Measurements from ENCODE around the gene CARD10.
A peak's percentile ranks its signal among the peaks of the same experiment; 100 is the strongest.

The CARD10 gene, protein sequence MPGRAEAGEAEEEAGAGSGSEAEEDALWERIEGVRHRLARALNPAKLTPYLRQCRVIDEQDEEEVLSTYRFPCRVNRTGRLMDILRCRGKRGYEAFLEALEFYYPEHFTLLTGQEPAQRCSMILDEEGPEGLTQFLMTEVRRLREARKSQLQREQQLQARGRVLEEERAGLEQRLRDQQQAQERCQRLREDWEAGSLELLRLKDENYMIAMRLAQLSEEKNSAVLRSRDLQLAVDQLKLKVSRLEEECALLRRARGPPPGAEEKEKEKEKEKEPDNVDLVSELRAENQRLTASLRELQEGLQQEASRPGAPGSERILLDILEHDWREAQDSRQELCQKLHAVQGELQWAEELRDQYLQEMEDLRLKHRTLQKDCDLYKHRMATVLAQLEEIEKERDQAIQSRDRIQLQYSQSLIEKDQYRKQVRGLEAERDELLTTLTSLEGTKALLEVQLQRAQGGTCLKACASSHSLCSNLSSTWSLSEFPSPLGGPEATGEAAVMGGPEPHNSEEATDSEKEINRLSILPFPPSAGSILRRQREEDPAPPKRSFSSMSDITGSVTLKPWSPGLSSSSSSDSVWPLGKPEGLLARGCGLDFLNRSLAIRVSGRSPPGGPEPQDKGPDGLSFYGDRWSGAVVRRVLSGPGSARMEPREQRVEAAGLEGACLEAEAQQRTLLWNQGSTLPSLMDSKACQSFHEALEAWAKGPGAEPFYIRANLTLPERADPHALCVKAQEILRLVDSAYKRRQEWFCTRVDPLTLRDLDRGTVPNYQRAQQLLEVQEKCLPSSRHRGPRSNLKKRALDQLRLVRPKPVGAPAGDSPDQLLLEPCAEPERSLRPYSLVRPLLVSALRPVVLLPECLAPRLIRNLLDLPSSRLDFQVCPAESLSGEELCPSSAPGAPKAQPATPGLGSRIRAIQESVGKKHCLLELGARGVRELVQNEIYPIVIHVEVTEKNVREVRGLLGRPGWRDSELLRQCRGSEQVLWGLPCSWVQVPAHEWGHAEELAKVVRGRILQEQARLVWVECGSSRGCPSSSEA

GRCh38 chr22:37519268-37520195 lies at the start of gene CARD10:
TSS of gene CARD10 (minus strand) at chr22:37519415. CDS start at chr22:37519200, 215 bp downstream.
- peak within 1 kb of the TSS; percentile 68 for H3K4me3 ChIP-seq (ENCODE audit: low read depth, low read length)
- peaks cover 28% of the 10 kb centered on the region for H3K27me3 ChIP-seq (ENCODE audit: control insufficient read depth, insufficient read depth, low read length)
- H3K9ac ChIP-seq (ENCODE audit: low read length) = peak within 1 kb of the TSS; percentile 59
- no peak within 1 kb of the TSS for H3K27ac ChIP-seq (ENCODE audit: low read depth, low read length)
- peaks cover 4% of the 10 kb centered on the region for H3K4me1 ChIP-seq (ENCODE audit: control insufficient read depth, insufficient read depth, low read length)
- H3K36me3 ChIP-seq (ENCODE audit: control insufficient read depth, insufficient read depth, low read length) = no peaks in the 10 kb centered on the region
- H3K9me3 ChIP-seq (ENCODE audit: control insufficient read depth, insufficient read depth, low read depth, low read length) = no peaks in the 10 kb centered on the region

DNA sequence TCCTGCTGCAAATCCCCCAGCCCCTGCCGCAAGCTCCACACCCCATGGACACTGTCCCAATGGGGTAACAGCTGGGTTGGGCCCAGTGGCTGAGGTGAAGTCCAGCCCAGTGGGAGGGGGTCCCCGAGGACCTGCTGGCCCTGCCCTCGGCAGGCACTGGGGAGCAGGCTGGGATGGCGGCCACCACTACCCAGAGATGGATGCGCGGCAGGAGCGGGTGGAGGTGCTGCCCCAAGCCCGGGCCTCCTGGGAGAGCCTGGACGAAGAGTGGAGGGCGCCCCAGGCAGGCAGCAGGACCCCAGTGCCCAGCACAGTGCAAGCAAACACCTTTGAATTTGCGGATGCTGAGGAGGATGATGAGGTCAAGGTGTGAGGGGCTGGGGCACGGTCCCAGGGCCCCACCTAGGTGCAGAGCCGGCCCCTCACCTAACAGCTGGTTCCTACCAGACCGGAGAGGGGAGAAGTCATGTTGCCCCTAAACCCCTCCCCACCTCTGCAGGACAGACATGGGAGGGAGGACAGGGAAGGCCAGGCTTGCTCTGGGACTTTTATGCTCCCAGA lies 49.3 kb upstream of the CARD10 start:
- Histone ChIP-seq H3K27me3 (ENCODE audit: control insufficient read depth, insufficient read depth, low read length) (no peaks in the 10 kb centered on the region), H3K9me3 (ENCODE audit: control insufficient read depth, insufficient read depth, low read depth, low read length) (no peaks in the 10 kb centered on the region), H3K4me1 (ENCODE audit: control insufficient read depth, insufficient read depth, low read length) (peaks cover 46% of the 10 kb centered on the region), H3K4me3 (ENCODE audit: low read depth, low read length) (no peak overlapping the region), H3K36me3 (ENCODE audit: control insufficient read depth, insufficient read depth, low read length) (peaks cover 17% of the 10 kb centered on the region; the same call in 1 of the 2 replicates), H3K27ac (ENCODE audit: low read depth, low read length) (no peak overlapping the region), H3K9ac (ENCODE audit: low read length) (peak overlapping the region; percentile 66)

DNA sequence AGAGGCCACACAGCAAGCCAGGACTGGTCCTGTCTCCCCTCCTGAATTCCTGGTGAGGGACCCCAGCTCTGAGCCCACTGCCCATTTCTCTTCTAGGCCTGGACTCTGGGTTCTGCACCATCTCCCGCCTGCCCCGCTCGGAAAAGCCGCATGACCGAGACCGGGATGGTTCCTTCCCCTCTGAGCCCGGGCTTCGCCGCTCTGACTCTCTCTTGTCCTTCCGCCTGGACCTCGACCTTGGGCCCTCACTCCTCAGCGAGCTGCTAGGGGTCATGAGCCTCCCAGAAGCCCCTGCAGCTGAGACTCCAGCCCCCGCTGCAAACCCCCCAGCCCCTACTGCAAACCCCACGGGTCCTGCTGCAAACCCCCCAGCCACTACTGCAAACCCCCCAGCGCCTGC lies 48.8 kb upstream of the CARD10 start:
- Histone ChIP-seq H3K27ac (ENCODE audit: low read depth, low read length) (no peak overlapping the region), H3K9me3 (ENCODE audit: control insufficient read depth, insufficient read depth, low read depth, low read length) (no peaks in the 10 kb centered on the region), H3K4me1 (ENCODE audit: control insufficient read depth, insufficient read depth, low read length) (peaks cover 51% of the 10 kb centered on the region), H3K27me3 (ENCODE audit: control insufficient read depth, insufficient read depth, low read length) (no peaks in the 10 kb centered on the region), H3K36me3 (ENCODE audit: control insufficient read depth, insufficient read depth, low read length) (peaks cover 17% of the 10 kb centered on the region; the same call in 1 of the 2 replicates), H3K4me3 (ENCODE audit: low read depth, low read length) (no peak overlapping the region), H3K9ac (ENCODE audit: low read length) (no peak overlapping the region)

DNA sequence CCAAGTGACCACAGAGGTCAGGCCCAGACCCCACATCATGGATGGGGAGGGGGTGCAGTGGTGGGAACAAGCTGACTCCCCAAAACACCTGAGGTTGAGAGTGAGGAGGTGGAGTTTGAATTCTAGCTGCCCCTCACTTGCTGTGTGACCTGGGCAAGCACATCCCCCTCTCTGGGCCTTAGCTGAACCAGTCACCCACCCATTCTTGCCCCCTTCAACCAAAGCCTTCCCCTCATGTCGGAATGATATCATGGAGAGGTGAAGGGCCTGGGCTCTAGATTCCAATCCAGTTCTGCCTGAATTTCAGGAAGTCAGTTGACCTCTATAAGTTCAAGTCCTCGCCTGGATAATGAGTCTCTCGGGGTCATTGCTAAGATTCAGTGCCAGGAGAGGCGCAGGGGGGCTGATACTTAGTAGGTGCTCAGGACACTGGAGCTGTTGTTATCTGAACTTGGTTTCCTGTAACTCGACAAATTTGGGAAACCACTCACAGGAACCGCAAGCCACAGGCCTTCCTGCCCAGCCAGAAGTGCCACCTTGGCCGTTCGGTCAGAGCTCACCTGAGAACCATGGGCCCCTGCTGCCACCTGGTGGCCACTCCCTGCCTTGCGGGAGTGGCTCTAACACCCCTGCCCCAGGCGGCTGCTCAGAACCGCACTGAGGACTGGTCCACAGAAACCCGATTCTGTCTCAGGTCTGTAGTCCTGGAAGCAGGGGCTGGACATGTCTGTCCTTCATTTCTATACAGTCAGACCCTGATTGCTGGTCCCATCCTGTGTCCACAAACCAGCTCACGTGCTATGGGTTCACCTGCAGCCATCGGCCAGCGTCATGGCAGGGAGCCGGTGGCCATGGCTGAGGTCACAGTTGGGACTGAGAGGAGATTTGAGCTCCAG lies 47.9 kb upstream of the CARD10 start:
- no peak overlapping the region for H3K4me3 ChIP-seq (ENCODE audit: low read depth, low read length)
- peaks cover under 1% of the 10 kb centered on the region; the same call in 1 of the 2 replicates for H3K27me3 ChIP-seq (ENCODE audit: control insufficient read depth, insufficient read depth, low read length)
- H3K27ac ChIP-seq (ENCODE audit: low read depth, low read length) = no peak overlapping the region
- peaks cover 17% of the 10 kb centered on the region; the same call in 1 of the 2 replicates for H3K36me3 ChIP-seq (ENCODE audit: control insufficient read depth, insufficient read depth, low read length)
- H3K9me3 ChIP-seq (ENCODE audit: control insufficient read depth, insufficient read depth, low read depth, low read length) = no peaks in the 10 kb centered on the region
- peaks cover 59% of the 10 kb centered on the region for H3K4me1 ChIP-seq (ENCODE audit: control insufficient read depth, insufficient read depth, low read length)
- no peak overlapping the region for H3K9ac ChIP-seq (ENCODE audit: low read length)

GRCh38 chr22:37566329-37566837 lies 47.2 kb upstream of the CARD10 start:
- Histone ChIP-seq H3K36me3 (ENCODE audit: control insufficient read depth, insufficient read depth, low read length) (peaks cover 17% of the 10 kb centered on the region; the same call in 1 of the 2 replicates), H3K4me3 (ENCODE audit: low read depth, low read length) (no peak overlapping the region), H3K27me3 (ENCODE audit: control insufficient read depth, insufficient read depth, low read length) (peaks cover 6% of the 10 kb centered on the region), H3K9me3 (ENCODE audit: control insufficient read depth, insufficient read depth, low read depth, low read length) (no peaks in the 10 kb centered on the region), H3K27ac (ENCODE audit: low read depth, low read length) (no peak overlapping the region), H3K9ac (ENCODE audit: low read length) (no peak overlapping the region), H3K4me1 (ENCODE audit: control insufficient read depth, insufficient read depth, low read length) (peaks cover 66% of the 10 kb centered on the region)

DNA sequence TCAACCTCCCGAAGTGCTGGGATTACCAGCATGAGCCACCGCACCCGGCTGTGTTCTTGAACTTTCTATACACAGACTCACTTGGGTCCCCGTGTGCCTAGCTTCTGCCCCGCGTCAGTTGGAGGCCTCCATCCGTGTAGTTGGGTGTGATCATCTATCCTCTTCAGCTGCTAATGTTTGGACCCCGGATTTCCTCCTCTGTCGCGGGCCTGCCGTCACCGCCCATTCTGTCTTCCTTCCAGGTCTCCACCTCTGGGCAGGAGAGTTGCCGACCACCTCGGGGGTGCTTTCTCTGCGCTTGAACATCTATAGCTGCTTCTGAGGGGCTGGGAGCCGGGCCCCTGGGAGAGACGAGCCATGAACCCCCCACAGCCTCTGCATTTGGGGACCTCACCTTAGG lies 46.6 kb upstream of the CARD10 start:
- H3K36me3 ChIP-seq (ENCODE audit: control insufficient read depth, insufficient read depth, low read length) = peaks cover 17% of the 10 kb centered on the region; the same call in 1 of the 2 replicates
- peaks cover 12% of the 10 kb centered on the region for H3K27me3 ChIP-seq (ENCODE audit: control insufficient read depth, insufficient read depth, low read length)

DNA sequence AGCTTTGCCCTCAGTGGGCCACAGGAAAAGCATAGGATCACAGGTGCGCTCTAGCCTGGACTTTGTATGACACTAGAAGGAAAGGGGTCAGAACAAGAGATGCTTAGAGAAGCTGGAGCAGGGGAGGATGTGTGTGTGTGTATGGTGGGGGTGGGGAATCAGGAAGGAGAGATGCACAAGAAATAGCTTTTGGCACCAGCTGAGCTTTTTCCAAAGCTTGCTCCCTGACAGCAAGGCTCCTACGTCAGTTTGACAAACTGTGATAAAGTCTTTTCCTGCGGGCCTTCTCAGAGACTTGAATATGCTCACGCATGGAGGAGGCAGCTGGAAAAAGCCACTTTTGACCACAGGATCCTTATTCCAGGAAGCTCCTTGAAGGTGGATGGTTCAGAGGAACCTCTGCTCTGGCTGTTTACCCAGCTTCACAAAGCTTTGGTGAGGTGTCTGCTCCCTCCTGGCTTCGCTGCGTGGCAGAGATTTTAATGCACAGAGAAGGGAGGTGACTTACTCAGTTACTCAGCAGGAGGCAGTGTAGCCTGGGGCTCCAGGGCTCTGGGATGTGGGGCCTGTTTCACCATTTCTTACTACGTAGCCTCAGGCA lies 45.0 kb upstream of the CARD10 start:
- no peaks in the 10 kb centered on the region for H3K9me3 ChIP-seq (ENCODE audit: control insufficient read depth, insufficient read depth, low read depth, low read length)
- H3K27ac ChIP-seq (ENCODE audit: low read depth, low read length) = no peak overlapping the region
- H3K4me3 ChIP-seq (ENCODE audit: low read depth, low read length) = no peak overlapping the region; the same call in 1 of the 2 replicates
- peaks cover 12% of the 10 kb centered on the region for H3K27me3 ChIP-seq (ENCODE audit: control insufficient read depth, insufficient read depth, low read length)
- peaks cover 17% of the 10 kb centered on the region; the same call in 1 of the 2 replicates for H3K36me3 ChIP-seq (ENCODE audit: control insufficient read depth, insufficient read depth, low read length)
- peaks cover 55% of the 10 kb centered on the region for H3K4me1 ChIP-seq (ENCODE audit: control insufficient read depth, insufficient read depth, low read length)
- peak overlapping the region; percentile 50 for H3K9ac ChIP-seq (ENCODE audit: low read length)

More for the DNA sequence above, 46.6 kb upstream of the CARD10 start:
- no peak overlapping the region for H3K4me3 ChIP-seq (ENCODE audit: low read depth, low read length)
- H3K9ac ChIP-seq (ENCODE audit: low read length) = no peak overlapping the region
- no peaks in the 10 kb centered on the region for H3K9me3 ChIP-seq (ENCODE audit: control insufficient read depth, insufficient read depth, low read depth, low read length)
- no peak overlapping the region for H3K27ac ChIP-seq (ENCODE audit: low read depth, low read length)
- peaks cover 64% of the 10 kb centered on the region for H3K4me1 ChIP-seq (ENCODE audit: control insufficient read depth, insufficient read depth, low read length)

- Histone ChIP-seq H3K36me3 (ENCODE audit: control insufficient read depth, insufficient read depth, low read length) (peaks cover 17% of the 10 kb centered on the region; the same call in 1 of the 2 replicates), H3K9me3 (ENCODE audit: control insufficient read depth, insufficient read depth, low read depth, low read length) (no peaks in the 10 kb centered on the region), H3K27ac (ENCODE audit: low read depth, low read length) (no peak overlapping the region), H3K9ac (ENCODE audit: low read length) (peak overlapping the region; percentile 50), H3K27me3 (ENCODE audit: control insufficient read depth, insufficient read depth, low read length) (peaks cover 12% of the 10 kb centered on the region), H3K4me1 (ENCODE audit: control insufficient read depth, insufficient read depth, low read length) (peaks cover 47% of the 10 kb centered on the region), H3K4me3 (ENCODE audit: low read depth, low read length) (no peak overlapping the region; the same call in 1 of the 2 replicates)
Observed at GRCh38 chr22:37563153-37564081, 44.2 kb upstream of the CARD10 start.

Measured in HUES6 (cell line).